ENCODE results near the gene ZNF862.

DNA sequence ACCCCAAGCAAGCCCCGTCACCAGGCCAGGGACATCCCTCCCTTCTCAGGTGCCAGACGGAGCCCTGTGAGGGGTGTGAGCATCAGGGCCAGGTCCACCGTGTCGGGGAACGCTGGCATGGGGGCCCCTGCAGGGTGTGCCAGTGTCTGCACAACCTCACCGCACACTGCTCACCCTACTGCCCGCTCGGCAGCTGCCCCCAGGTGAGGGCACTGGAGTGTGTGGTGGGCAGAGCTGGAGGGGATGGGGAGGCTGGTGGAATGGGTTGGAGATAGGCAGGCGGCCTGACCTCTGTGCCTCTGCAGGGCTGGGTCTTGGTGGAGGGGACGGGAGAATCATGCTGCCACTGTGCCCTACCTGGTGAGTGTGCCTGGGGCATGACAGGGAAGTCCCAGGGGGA lies 44.9 kb upstream of the ZNF862 start:
- TF ChIP-seq CTCF (IDR thresholded peaks at IDR 0.05) (no peak), EP300 (IDR thresholded peaks at IDR 0.05) (no peak)
